HG03457 (cell line): Measurements from ENCODE around the gene TBC1D9.

Source experiments
- ATAC-seq: cut with Tn5 transposase; IDR thresholded peaks from one replicate; pipeline ENCODE4 v1.9.1; 2021; ENCODE audit warnings: moderate number of reproducible peaks; ENCODE audit not compliant: unreplicated experiment

The TBC1D9 gene

DNA sequence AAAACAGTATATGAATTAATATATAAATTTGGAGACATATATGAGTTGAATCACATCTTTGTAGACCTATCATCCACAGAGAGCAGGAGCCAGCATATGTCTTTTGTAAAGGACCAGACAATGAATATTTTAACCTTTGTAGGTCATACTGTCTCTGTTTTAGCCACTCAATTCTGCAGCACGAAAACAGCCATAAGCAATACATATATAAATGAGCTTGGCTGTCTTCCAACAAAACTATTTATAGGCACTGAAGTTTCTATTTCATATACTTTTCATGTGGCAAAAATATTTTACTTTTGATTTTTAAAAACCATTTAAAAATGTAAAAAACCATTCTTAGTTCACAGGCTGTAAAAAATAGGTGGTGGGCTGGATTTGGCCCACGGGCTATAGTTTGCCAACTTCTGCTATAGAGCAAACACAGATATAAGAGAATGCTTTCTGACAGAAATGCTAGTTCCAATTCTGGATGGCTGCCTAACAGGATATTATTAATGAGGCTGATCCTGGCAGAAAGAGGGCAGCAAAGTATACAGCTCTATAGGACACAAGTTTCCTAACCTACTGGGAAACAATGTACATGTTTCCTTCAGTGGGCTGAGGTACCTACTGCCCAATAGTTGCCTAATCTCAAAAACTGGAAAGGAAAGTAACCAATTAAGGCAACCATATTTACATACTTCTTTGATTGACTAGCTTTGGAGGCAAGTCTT is 129.4 kb downstream of the TBC1D9 start:
- ATAC-seq = no peak

DNA sequence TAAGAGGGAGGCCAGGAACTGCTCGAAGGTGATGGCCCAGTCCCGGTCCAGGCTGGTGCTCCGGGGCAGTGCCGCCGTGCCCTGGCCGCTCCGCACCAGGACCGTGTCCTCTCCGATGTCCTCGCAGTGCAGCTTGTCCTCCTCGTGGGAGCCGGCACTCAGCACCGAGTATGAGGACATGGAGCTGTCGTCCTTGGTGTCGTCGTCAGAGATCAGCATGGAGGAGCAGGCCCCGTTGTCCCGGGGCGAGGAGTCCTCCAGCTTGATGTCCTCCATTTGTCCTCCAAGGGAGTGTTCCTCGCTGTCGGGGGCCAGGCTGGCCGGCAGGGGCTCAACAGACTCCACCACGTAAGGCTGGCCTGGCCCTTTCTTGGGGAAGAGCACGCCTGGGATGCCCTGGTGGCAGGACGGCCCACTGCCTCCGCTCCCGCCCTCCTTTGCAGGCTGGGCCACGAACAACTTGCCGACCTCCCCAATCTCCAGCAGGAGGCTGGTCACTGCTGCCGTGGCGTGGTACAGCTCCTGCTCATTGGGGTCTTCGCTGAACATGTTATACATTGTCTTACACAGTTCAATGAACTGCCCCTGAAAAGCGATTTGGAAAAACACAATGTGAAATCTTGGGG is 133.7 kb downstream of the TBC1D9 start:
- no peak for ATAC-seq

DNA sequence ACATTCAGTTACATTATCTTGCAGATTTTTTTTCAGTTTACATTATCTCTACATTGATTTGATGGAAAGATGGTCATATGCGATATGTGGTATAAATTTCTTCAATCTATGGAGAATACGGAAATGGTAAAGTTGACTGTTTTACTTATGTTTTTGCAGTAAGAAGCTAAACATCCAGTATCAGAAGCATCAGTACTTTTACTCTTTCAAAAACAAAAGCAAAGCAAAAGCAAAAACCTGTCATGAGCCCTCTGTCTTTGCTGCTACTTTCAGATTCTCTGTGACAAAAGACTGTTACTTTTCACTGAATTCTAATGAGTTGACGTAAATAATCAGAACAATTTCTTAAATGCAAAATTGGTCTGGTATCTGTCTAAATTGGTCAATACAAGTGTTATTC is 135.0 kb downstream of the TBC1D9 start:
- no peak for ATAC-seq

DNA sequence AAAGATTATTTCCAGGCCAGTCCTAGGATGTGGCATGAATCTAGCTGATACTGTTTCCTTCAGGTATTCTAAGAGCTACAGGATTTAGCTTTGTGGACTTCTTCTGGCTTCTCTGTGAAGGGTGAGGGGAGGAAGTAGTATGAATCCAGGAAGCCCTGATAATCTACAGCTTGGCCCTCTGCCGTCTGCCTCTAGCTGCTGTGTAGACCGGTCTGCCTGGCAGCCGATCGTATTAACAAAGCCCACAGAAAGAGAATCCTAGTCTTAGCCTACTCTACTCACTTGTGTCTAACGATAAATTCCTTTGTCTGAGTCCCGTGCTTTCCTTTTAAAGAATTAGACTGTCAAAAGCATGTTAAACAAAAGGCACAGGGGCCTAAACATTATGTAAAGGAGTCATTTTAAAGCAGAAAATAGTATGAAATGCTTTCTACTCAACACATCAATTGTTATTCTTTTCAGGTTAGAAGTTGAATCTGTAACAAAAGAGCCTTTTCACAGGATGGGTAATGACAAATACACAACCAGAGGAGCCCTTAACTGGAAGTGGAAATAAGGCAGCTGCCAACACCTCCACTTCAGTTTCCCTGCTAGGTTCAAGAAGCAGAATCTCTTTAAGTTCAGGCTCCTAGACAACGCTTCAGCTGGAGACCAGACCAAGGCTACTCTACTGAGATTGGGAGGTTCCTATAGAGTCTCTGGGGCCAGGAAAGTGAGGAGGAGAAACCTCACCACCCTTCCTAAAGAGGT is 138.5 kb downstream of the TBC1D9 start:
- ATAC-seq = no peak

DNA sequence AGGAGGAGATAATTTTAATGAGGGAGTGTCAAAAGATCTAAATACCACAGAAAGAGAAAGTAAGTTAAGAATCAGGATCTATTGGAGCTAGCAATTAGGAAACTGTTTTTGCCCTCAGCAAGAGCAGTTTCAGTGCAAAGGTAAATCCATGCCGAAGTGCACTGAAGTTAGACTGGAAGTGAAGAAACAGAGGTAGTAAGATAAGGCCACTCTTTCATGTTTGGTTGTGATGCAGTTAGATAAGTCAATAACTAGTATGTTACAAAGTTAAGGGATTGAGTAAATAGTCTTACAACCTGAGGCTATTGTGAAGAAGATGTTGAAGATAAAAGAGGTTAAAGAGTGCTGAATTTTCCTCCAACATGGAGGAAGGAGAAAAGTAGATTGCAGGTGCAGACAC is 140.7 kb downstream of the TBC1D9 start:
- no peak for ATAC-seq

DNA sequence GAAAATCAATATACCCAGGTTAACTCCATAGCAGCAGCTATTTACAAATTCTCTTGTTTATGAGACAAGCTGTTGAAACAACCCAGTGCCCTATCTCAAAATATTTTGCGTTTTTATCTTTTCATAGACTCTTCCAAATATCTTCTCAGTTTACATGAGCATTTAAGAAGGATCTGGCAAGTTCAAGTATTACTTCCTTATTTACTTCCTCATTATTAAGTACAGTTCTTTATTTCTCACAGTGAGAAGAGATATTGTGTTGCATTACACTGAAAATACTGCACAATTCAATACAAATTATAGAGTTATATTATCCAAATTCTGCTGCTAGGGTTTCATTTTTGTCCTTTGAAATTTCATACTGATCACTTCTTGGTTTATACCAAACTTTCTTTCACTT is 143.8 kb downstream of the TBC1D9 start:
- no peak for ATAC-seq

DNA sequence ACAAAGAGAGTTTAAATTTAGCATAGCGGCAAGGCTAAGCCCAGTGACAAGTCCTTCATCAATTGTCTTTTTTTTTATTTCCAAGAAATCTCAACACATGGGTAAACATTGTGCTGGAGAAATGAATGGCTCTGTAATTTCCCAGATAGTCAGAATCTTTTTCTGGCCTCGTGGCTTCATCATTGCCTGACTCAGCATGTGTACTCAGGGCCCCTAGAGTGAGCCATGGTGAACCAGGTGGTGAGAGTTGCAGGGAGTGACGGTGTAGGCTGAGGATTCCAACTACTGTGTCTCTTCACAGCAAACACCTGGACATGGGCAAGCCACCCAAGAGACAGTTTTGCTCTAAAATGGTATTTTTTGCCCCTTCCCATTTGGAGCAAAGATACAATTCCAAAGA is 144.3 kb downstream of the TBC1D9 start:
- no peak for ATAC-seq

DNA sequence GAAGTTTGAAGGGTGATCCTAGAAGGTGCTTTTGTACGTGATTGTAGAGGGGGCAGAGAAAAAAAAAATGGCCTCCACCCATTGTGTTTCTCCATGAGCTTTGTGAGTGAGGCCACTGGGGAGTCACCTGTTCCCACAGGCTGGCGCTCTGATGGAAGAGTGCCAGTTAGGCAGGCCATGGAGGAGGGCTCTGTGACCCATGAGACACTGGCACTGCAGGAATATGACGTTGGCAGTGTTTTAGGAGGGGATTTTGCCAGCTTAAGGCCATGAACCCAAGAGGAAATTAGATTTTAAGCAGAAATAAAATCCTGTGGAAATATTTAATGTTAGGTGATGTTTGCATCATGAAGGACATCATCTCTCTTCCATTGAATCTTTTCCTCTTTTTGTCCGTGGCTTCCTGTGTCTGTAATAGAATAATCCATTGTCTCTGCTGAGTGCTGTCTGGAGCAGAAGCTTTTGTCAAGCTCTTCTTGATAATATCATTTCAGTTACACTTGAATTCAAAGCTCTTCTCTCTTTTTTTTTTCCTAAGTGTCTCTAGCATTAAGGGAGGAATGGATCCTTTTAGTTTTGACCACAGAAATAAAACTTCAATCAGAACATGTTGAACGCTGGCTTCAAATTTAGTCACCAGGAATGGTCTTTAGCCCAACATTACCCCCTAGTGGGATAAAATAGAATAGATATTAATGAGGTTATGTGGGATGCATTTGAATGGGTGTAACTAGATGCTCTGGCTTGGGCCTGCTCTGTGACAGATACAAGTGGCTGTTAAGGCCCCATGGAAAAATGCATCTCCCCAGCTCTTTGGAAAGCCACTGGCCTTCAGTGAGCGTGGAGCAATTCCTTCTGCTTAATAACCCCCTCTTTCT is 146.4 kb downstream of the TBC1D9 start:
- peak; percentile 85 for ATAC-seq

DNA sequence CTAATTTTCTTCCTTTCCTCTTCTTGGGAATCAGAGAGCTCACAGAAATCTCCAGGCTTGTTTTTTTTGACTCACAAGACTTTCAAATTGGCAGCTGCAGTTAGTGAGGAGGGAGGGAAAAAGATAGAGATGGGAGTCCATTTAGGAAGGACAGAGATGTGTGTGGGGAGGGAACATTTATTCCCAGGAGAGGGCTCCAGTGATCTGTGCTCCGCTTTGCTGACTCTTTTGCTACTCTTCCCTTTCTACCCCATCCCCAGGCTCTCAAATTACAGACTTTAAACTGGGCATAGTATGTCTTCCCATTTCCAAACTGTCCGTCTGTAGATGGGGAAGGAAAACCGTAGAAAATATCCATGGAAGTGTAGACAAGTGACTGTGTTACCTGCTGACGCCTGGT is 148.3 kb downstream of the TBC1D9 start:
- ATAC-seq = no peak

DNA sequence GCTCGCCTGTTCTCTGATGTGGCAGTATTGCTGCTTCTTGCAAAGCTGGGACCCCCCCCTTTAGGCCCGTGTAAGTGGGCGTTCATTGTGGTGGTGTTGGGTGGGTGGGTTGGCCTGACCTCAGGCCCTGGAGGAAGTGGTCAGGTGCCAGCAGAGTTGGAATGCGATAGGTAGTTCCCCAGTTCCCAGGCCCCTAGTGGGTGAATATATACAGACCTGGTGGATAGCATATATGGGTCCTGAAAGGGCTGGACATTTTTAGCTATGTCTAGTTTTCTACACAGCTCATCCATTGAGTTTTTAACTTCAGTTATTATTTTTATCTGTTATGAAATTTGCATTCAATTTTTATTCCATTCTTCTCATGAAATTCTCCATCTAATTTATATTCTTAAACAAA is 151.6 kb downstream of the TBC1D9 start:
- ATAC-seq = no peak

DNA sequence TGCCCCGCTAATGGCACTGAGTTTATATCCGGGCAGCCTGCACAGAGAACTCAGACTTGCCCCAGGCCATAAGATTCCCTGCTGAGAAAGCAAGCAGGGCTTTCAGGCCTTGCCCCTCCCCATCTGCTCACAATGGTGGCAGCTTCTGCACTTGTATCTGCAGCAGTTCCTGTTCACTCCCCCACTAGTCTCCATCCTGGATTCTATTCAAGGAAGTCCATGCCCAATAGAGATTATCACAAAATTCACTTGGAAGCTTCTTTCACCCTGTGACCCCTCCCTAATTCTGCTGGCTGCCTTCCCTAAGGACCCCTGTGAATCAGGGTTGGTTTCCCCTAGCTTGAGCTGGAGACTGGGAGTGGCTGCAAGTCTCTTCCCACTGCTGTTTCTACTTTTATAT is 152.9 kb downstream of the TBC1D9 start:
- ATAC-seq = no peak

DNA sequence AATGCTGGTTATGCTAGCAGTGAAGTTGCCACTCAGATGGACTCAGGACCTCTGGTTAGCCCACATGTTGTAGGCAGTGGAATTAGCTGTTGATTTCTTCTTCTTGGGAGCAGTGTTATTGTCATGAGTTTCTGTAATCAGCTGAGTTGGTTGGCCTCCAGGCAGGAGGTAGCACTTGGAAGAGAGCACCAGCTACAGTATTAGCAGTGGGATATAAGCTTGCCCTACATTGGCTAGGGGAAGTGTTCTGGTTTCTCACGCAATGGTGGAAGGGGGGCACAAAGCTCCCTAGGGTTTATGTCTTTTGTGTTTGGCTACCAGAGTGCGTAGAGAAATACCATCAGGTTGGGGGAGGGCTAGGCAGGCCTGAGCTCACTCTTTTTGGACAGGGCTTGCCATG is 153.5 kb downstream of the TBC1D9 start:
- ATAC-seq = no peak

DNA sequence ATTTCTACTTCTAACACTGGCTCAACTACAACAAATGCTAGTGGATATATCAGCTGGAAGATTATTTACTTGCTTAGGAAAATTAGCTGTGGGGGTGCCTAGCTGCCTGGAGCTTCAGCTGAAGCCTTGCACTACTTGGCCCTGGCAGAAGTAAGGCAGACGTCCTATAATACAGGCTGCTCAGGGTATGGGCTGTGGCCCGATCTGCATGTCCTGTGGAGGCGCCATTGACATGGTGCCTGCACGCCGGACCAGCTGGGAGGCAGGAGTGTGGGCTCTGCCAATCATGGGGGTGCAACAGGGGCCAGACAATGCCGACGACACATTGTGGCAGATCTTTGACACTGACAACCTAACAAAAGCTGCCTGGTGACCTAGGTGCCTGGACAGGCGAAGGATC is 155.8 kb downstream of the TBC1D9 start:
- no peak for ATAC-seq

DNA sequence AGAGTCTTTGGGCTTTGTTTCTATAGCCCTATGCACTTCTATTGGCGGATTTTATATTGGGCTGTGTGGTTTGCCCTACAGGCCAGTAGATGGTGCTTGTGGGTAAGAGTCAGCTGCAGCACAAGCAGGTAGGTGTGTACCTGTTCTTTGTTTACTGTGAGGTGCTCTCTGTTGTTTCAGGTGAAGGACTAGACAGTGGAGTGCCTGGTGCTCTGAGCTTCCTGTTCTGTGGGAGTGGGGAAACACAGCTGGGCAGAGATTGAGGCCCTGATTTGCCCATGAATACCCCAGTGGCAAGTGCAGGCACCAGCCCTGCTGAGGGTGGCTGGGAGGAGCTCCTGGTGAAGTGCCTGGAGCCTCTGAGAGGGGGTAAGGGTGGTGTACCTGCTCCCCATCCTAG is 161.1 kb downstream of the TBC1D9 start:
- peak; percentile 59 for ATAC-seq

DNA sequence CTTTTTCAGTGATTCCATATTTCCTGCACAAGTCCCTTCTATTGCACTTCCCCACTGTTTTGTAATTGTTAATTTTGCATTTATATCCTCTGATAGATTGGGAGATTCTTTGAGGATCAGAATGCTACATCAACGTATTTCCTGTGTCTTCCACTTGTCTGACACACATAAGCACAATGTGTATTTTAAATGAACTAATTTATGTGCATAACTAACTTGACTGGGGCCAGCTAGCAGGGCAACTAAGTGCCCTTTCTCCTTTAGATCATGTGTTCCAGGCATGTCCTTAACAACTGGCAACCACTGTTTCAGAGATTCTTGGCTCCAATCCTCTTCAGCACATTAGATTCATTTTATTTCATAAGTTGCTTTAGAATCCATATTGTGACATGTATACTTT is 171.7 kb downstream of the TBC1D9 start:
- ATAC-seq = no peak

DNA sequence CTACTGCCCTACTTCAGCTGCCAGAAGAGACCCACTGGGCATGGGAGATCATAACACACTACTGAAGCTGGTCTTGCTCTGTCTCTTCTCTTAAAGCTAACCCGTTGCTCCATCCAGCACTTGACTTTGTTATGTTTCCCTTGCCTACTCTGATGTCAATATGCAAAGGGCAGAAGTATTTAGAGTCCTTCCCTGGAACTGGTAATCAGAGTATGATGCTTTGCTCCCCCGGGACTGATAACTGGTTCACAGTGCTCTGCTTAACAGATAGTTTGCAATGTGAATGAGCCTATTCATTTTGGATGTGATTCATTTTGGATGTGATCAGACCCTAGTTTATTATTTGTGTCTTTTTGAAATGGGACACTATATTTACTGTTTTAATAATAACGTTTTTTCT is 175.1 kb downstream of the TBC1D9 start:
- ATAC-seq = no peak

DNA sequence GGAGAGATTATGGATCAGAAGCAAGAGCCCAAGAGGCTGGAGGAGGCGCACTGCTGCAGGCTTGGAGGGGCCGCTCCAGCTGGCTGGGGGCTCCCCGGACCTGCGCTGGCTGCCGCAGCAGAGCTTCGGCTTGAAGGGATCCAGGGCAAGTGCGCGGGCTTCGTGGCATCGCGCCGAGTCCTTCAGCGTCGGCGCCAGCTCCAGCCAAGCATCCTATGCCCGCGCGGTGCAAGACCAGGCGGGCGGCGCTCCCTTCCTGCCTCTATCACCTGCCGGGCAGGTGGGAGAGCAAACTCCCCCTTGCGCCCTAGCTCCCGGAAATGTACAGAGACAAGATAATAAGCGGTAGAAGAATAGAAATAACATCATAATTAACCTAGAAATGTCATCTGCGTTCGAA is 176.9 kb downstream of the TBC1D9 start:
- no peak for ATAC-seq

DNA sequence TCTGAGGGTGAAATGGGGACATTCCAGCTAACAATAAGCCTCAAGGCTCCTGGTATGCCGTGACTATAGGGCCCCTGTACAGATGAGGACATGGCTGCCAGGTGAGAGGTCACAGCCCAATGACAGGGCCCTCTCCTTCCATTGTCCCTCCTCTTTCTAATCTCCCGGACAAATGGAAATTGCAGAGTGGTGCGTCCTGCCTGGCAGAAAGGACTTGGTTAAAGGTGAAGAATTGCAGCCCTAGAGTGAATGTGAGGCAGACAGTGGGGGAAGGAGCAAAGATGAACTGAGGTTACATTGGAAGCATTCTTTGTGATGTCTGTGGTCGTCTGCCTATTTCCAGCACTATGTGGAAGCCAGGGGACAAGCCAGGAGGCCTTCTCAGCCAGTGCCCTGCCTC is 180.7 kb downstream of the TBC1D9 start:
- ATAC-seq = no peak

DNA sequence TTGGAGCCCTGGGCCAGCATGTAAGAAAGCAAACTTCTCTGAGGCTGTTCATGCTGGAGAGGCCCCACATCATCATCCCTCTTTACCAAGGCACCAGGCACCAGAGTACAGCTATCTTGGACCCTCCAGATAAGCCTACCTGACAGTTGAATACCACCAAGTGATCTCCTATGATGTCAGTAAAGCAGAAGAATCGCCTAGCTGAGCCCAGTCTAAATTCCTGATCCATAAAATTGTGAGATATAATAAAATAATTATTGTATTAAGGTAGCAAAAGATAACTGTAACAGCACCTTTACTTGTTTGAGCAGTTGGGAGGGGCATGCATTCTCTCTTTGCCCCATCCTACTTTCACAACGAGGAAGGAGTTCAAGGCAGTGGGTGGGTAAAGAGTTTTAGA is 184.6 kb downstream of the TBC1D9 start:
- no peak for ATAC-seq
